NCI-H774 (cell line): ENCODE data around the gene SPTY2D1.
A peak's percentile ranks its signal among the peaks of the same experiment; 100 is the strongest.
"Not testable (repeated sequence)": the region's sequence is repeated elsewhere in the genome, so short reads cannot be mapped to it uniquely, and the experiment has no call there.

Experiments
- DNase-seq: peaks from one replicate; lab custom pipeline; 2025; lab: John Stamatoyannopoulos, UW

The SPTY2D1 gene

DNA sequence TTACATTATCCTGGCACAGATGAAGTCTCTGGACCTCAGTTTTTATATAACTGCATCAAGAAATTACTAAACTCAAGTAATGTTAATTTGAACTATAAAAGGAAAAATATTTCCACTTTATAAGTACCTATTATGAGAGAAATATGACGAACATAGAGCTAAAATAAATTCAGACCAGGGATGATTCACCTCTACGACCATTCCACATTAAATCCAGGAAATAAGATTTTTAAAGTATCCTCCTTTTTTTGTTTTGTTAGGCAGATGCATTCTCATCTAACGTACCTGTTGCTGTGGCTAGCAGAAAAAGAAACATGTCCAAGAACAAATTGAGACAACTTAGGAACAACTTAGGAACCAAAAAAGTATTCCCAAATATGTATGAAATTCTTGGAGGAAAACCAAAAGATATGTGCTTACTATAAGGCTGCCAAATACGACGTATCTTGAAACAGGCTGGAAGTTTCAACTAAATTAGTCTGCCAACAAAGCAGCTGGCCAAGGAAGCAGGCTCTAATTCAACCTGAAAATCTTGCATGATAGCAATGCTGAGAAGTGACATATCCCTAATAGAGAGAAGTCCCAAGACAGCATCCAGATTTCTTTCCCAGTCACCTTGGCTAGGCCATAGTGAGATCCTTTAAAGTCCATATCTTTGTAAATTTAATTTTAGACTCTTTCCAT lies 15.7 kb downstream of the SPTY2D1 start:
- DNase-seq, result no peak

DNA sequence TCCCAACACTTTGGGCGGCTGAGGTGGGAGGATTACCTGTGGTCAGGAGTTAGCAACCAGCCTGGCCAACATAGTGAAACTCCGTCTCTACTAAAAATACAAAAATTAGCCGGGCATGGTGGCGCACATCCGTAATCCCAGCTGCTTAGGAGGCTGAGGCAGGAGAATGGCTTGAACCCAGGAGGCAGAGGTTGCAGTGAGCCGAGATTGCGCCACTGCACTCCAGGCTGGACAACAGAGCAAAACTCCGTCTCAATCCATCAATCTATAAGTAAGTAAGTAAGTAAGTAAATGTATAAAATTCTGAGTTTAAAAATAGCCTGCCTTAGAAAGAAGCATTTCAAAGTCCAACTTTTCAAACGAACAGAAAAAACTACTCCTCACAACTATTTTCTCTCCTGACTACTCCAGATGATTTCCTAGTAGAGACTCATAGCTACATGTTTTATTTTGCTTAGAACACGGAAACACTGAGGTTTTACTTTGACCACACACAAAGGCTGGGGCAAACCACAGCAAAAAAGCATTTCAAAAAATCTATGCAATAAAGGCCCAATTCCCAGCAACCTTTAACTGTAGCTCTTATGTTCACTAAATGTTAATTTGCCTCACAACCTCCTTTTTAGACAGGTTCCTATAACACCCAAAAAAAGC lies 16.3 kb downstream of the SPTY2D1 start:
- no peak for DNase-seq

DNA sequence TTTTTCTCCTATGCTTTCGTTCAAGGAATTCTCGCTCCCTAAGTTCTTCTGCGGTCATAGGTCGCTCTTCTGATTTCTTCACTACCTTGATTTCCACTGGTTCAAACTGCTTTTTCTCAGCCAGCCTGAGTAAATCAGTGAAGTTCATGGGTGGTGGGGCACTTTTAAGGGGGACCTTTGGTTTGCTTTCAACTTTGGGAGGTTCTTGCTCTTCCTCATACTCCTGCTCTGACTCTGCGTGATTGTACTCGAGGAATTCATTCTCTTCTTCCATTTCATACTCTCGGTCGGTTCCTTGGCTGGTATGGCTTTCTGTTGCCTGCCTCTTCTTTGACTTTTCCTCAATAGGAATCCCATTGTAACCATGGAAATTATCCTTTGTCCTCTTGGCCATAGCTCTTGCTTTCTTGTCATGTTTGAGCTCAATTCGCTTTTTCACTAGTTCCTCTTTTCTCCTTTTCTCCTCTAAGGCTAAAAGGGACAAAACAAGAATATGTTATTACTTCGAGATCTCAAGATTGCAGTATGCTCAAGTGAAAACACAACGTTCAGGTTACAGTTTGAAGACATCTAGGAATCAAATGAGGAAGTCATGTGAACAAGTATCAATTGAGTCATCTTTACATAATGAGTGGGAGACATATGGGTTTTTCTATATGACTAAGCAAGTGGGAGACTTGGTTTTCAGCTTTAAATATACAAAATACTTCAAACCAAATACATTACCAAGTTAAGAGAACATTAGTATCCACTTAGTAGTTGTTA lies 18.3 kb downstream of the SPTY2D1 start:
- no peak for DNase-seq

DNA sequence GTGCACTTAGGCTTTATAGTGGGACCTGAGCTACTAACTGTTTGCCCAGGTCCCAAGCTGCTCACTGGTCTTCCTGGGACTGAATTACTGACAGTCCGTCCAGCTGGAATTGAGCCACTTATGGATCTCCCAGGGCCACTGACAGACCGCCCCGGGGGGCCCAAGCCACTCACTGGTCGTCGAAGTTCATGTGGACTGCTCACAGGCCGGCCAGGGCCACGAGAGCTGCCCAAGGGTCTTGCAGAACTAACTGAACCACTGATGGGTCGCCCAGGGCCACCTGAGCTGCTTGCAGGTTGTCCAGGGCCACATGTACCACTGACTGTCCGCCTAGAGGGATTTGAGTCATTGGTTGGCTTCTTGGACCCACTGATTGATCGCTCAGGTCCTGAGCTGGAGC lies 19.5 kb downstream of the SPTY2D1 start:
- no peak for DNase-seq

DNA sequence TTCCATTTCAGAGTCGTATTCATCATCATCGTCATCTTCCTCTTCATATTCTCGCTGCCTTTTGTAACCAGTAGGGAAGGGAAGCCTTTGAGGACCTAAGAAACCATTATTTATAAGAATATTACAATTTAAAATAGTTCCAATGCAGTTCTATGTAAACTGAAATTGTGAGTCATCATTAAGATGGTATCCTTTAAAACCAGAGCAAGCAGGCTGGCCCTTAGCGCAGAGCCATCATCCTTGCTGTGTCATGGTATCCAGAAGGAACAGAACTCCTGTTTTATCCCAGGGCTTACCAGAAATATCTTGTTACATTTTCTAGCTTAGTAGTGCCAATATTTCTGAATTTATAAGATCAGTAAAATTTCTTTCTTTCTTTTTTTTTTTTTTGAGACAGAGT lies 21.7 kb downstream of the SPTY2D1 start:
- no peak for DNase-seq

DNA sequence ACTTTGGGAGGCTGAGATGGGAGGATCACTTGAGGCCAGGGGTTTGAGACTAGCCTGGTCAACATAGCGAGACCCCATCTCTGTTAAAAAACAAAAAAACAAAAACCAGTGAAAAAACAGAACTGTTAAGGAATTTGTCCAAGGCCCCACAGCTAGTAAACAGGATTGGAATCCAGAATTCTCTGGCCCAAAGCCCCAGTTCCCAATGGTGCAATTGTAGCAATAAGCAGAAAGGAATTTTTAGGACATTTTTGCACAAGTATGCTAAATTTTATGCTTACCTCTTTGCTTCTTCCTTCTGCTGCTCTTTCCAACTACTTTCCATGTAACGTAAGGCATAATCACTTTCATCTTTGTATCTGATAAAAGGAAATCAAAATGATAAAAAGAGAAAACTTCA lies 22.9 kb downstream of the SPTY2D1 start:
- DNase-seq, result no peak

DNA sequence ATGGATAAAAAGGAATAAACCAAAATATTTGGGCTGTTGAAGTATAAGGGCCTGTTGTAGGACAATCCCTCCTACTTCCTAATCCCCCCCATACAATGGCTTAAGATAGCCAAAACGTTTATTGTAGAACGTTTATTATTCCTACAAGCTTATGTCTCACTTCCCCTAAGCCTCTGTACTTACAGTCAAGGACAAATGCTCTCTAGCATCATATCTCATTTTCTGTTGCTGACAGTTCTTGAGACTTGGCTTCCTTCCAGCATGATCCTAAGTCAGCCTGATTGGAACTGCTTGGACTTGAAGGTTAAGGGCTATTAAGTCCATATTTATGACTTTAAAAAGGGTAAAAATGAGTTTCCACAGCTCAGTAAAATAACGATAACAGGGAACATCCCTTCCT lies 25.8 kb downstream of the SPTY2D1 start:
- DNase-seq, result no peak

DNA sequence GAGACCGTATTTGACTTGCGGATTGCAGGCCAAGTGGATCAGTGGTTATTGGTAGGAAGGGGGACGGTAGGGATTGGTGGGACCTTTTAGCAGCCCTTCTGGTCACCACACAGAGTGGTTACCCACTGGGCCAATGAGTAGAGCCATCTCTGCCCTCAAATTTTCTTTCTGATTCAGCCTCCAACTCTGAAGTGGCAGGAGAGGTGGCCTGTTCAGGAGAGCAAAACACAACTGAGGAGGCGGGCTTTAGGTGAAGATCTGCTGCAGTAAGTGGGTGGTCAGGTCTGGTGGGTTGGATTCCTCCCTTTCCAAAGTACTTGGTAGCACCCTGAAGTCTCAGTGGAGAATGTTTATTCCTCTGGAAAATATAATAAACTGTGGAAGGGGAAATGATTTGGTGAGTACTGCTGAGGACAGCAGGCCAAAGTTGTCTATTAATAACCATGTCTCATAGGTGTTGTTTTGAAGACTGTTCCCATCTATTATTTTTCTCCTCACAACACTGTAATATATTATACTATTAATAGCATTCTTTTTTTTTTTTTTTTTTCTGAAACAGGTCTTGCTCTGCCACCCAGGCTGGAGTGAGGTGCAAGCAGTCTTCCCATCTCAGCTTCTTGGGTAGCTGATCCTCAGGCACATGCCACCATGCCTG lies 33.1 kb downstream of the SPTY2D1 start:
- no peak for DNase-seq

DNA sequence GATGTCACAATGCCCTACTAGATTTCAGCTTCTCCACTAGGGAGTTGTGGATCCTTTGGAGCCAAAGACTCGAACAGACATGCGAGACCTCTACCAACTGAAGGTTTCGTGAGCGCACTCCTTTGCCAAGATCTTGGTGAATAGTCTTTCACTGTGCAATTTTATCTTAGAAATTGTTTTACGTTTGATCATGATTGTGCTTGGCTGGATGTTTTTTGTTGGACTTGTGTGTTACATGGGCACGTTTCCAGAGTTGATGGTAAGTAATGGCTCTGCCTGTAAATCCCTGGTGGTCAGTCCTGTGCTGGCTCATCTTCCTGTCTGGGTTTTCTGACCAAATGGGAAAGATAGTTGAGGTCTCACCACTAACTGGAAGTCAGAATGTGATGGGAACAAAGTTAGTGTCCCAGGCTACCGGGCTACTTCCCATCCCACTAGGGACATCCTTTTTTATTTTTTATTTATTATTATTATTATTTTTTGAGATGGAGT lies 34.4 kb downstream of the SPTY2D1 start, which contains the start of gene MISFA:
TSS of gene MISFA (plus strand) at position 51 of the 492 bp plus-strand sequence. CDS start at position 191, 140 bp downstream.
- no peak for DNase-seq

DNA sequence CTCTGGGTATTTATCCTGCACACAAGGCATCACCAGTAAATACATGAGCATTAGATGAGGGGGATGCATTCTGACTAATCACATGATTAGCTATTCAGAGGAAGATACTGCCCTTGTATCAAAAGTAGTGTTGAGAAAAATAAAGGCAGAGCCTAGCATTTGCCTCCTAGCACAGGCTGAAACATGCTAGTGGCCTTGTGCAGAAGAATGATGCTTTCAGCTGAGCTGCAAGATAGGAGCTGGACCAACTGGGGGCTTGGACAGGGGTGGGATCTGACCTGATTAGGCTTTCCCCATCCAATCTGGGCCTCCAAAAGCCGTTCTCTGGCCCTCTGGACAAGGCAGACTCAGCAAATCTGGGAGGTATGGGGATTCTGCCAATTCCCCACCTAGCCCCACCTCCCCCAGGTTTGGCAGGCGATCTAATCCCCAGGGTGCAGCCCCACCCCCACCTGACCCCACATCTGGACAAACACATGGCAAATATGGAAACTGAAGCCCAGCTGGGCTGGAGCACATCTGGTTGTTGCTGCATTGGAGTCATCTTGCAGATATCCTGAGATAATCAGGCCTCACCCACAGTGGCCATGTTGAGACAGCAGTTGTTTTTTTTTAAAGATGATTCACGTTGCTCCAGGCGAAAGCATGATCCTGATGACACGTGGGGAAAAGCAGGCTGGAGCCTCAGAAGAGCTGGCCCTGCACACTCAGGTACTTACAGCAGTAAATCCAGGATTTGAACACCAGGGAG lies 39.0 kb downstream of the SPTY2D1 start:
- no peak for DNase-seq

DNA sequence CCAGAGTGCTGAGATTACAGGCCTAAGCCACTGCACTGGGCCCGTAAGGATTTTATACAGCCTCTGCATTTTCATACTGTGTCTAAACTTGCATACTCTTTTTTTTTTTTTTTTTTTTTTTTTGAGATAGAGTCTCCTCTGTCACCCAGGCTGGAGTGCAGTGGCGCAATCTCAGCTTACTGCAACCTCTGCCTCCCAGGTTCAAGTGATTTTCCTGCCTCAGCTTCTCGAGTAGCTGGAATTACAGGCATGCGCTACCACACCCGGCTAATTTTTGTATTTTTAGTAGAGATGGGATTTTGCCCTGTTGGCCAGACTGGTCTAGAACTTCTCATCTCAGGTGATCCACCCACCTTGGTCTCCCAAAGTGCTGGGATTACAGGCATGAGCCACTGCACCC lies 40.1 kb downstream of the SPTY2D1 start:
- DNase-seq, result not testable (repeated sequence)

DNA sequence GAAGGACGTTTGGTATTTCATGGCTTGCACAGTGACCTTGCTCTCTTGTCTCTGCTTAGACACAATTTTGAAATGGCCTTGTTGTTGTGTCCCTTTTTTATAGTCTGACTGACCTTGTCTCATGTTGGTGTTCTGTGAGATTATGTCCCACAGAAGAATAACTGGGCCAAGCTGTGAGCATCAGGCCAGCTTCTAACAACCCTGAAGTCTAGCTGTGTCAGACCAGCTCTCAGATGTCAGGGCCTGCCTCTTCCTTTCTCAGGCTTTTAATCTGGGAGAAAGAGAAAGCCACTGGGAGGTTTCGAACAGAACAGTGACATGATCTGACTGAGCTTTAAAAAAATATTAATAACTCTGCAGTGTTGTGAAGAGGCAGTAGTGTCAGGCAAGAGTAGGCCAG lies 43.6 kb downstream of the SPTY2D1 start:
- no peak for DNase-seq

DNA sequence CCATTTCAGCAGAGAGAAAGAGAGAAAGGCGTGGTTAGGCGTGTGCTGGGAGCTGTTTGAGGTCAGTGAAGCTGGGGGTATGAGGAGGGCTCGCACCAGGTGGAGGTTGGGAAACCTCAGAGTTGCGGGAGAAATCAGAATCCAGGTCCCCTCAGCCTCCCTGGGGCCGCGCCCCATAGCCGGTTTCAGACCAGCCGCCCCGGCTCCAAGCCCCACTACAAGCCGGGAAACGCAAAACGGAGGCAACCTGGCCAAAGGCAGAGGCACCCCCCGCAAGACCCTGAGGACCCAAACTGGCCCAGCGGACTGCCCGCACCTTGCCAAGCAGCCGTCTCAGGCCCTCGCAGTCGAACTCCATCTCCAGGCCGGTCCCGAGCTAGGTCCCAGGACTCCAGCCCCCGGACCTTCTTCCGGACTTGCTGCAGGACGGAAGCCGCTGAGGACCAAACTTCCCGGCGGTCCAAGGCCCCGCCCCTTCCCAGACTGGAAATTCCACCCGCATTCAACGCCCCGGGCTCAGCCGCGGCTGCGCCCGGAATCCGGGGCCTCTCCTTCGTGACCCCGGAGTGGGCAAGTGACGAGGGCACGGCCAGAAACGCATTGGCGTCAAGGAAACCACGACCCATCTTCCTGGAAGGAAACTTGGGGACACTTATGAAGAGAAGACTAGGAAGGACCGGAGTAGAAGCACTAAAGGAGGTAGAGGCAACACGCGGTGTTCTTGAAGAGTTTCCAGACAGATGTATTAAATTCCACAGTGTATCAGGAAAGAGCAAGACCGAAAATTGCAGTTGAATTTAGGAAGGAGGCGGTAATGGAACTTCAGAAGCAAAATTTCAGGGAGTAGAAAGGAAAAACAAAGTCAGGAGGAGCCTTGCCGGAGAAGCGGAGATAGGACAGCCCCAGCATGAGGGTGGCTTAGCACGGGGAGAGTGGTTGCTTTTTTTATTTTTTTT lies 45.6 kb downstream of the SPTY2D1 start, which contains the start of gene UEVLD:
TSS of gene UEVLD (minus strand) at position 438 of the 956 bp plus-strand sequence. CDS start at position 358, 80 bp downstream.
- peak; percentile 65 for DNase-seq

DNA sequence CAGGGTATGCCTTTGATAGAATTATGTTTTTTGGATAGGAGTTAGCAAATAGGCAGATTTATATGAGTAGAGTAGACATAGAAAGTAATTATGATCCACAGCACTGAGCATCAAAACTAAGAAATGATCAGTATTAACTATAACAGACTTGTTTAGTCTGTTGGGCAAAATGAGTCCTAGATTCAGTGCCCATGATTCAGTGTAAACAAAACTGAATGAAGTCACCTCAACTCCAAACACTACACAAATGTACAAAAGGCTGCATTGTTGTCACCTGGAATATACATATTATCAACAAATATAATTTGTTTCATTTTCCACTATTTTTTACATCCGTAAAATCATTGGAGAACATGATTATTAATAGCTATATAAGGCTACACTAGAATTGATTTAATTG lies 52.3 kb downstream of the SPTY2D1 start:
- DNase-seq, result no peak

DNA sequence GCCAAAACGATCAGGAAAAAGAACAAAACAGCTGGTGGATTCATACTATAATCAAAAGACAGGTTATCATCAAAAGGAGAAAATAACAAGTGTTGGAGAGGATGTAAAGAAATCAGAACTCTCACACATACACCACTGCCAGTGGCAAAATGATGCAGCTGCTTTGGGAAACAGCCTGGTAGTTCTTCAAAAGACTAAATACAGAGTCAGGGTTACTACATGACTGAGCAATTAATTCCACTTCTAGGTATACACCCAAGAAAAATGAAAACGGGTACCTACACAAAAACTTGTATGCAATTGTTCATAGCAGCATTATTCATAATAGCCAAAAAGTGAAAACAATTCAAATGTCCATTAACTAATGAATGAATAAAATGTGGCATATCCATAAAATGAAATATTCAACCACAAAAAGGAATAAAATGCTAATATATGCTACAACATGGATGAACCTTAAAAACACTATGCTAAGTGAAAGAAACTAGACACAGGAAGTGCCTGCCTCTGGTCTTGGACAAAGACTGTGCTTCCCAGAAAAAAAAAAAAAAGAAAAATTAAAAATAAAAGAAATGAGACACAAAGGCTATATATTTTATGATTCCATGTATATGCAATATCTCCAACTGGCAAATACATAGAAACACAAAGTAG lies 53.9 kb downstream of the SPTY2D1 start:
- DNase-seq, result no peak

DNA sequence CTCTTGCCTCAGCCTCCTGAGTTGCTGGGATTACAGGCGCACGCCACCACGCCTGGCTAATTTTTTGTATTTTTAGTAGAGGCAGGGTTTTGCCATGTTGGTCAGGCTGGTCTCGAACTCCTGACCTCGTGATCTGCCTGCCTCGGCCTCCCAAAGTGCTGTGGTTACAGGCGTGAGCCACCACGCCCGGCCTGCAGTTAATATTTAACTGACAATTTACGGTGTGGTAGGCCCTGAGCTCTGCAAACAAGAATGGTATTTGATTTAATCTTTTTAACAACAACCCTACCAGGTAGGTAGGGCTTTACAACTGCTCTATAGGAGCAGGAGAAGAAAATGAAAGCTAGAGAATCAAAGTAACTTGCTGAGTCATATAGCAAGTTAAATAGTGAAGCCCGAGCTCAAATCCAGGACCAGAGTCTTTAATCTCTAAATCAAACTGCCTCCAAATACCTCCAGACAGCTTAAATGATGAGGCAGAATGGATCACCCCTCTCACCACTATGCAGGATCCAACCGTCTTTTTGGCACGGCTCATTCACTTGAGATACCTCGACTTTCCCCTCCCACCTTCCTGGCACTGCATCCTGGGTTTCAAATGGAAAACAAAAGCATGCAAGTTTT lies 55.1 kb downstream of the SPTY2D1 start:
- no peak for DNase-seq

DNA sequence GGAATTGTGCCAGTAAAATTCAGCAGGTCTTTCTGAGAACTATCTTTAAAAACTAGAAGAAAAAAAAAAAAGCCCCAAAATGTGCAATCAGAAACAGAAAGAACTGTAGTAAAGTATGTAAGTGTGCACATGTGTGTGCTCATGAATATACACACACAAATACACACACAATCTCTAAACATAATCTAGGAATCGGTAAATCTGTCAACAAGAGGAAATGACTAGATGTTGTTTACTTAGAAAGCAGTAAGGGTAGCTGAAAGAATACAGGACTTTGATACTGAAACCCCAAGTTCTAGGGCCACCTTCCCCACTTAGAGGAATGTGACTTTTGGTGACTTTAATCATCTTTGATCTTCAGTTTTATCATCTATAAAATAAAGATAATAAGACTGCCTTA lies 58.8 kb downstream of the SPTY2D1 start:
- DNase-seq, result no peak

DNA sequence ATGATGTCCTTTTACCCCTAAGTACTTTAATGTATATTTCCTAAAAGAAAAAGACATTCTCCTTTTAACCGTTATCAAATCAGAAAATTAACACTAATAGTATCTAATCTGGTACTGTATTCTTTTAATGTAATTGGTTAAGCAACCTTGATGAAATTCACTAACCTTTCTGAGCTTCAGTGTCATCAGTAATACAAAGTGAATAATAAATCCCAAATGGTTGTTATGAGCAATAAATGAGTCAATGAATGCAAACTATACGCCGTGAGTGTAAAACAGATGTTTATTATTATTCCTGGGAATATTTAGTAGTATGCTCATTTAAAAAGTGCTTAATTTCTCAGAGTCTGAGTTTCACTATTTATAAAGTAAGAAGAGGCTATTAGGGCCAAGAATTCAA lies 67.1 kb downstream of the SPTY2D1 start:
- no peak for DNase-seq

DNA sequence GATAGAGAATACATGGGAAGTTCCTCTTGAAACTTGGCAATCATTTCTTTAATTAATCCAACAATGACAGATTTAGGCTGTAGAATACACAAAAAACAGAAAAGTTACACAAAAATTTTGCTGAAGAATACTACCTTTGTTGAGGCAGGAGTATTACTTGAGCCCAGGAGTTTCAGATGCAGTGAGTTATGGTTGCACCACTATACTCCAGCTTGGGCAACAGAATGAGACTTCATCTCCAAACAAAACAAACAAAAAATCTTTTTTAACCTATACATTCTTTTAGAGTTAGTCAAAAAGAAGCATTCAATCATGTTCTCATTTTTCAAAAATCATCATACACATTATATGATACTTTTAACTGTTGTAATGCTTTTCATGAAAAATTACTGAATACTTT lies 67.7 kb downstream of the SPTY2D1 start:
- no peak for DNase-seq
